Frontal cortex (tissue), 4 donors: ENCODE data around the gene TCF19. TPM values are rescaled to one million over a fixed set of nuclear protein-coding genes. Genes with fewer than 3 reads are reported as not detected.
"Not testable (repeated sequence)": the region's sequence is repeated elsewhere in the genome, so short reads cannot be mapped to it uniquely, and the experiment has no call there.

Source experiments
- DNase-seq, 2 donors: peaks; one replicate each; pipeline ENCODE4 v3.0.0; 2012; ENCODE audit warnings: low spot score in 2 of 2
- FAIRE-seq: peaks from 2 replicates; lab custom pipeline; 2012; peaks lifted over from hg19 to GRCh38; lab: Jason Lieb, UNC
- total RNA-seq: library from RNA; depleted of rRNA; stranded (reverse); fragments of >200 nt; gene quantifications from one replicate; pipeline ENCODE4 v1.2.3, GENCODE V29; 2014
- donor health status: control.
- donor health status: control.
- donor health status: control.

TCF19 gene
- total RNA-seq, 1 donor from 2014 or later = 2.0 TPM

- FAIRE-seq = no peak
- no peak for DNase-seq
Observed at GRCh38 chr6:31158863-31159855, 770 bp downstream of the TCF19 start.

GRCh38 chr6:31161216-31162126 is 3.1 kb downstream of the TCF19 start:
- FAIRE-seq (no peak), DNase-seq (no peak)

- FAIRE-seq = no peak
- no peak for DNase-seq
Observed at GRCh38 chr6:31162463-31163165, 4.2 kb downstream of the TCF19 start.

- DNase-seq (no peak), FAIRE-seq (no peak)
Observed at GRCh38 chr6:31163922-31164321, 5.5 kb downstream of the TCF19 start.

- FAIRE-seq, DNase-seq: not testable (repeated sequence)
Observed at GRCh38 chr6:31164475-31165063, 6.2 kb downstream of the TCF19 start.

- not testable (repeated sequence) for DNase-seq, FAIRE-seq
Observed at GRCh38 chr6:31165064-31165832, 6.9 kb downstream of the TCF19 start.

GRCh38 chr6:31165986-31166385 is 7.6 kb downstream of the TCF19 start:
- FAIRE-seq (no peak), DNase-seq (no peak)

- DNase-seq (no peak), FAIRE-seq (no peak)
Observed at GRCh38 chr6:31168606-31169005, 10.2 kb downstream of the TCF19 start.

GRCh38 chr6:31169123-31169857 is 10.9 kb downstream of the TCF19 start:
- DNase-seq (no peak), FAIRE-seq (no peak)

GRCh38 chr6:31169858-31170599 is 11.6 kb downstream of the TCF19 start:
- DNase-seq, FAIRE-seq: not testable (repeated sequence)

- no peak for DNase-seq
- FAIRE-seq = no peak
Observed at GRCh38 chr6:31170600-31170881, 12.2 kb downstream of the TCF19 start, which contains the start of gene POU5F1. Gene POU5F1, minus strand, starts transcription at chr6:31170682. Its CDS starts 62 bp downstream, at chr6:31170620.

- DNase-seq (no peak), FAIRE-seq (no peak)
Observed at GRCh38 chr6:31170987-31171671, 12.7 kb downstream of the TCF19 start.

- FAIRE-seq = no peak
- no peak for DNase-seq
Observed at GRCh38 chr6:31171931-31172905, 13.8 kb downstream of the TCF19 start.

GRCh38 chr6:31172973-31173384 is 14.6 kb downstream of the TCF19 start:
- DNase-seq (no peak), FAIRE-seq (no peak)

- DNase-seq (no peak), FAIRE-seq (no peak)
Observed at GRCh38 chr6:31173406-31173805, 15.0 kb downstream of the TCF19 start.

GRCh38 chr6:31174378-31174777 is 16.0 kb downstream of the TCF19 start:
- DNase-seq = no peak
- no peak for FAIRE-seq
